Measurements from ENCODE around the gene SPTAN1.

SPTAN1 gene

GRCh38 chr9:128550226-128550625, 2.2 kb upstream of the SPTAN1 start:
- H2BK12ac ChIP-seq (ENCODE audit: low read length in 2 of 2) = peak overlapping the region in 1 of 2 experiments; percentile 13
- peak overlapping the region; percentile 90 for H3K27ac ChIP-seq (ENCODE audit: low read length, poor library complexity, severe bottlenecking)
- no peaks in the 10 kb centered on the region for H3K36me3 ChIP-seq (ENCODE audit: control insufficient read depth in 1 of 2, insufficient read depth in 2 of 2, low read depth in 1 of 2, low read length in 2 of 2)
- peak overlapping the region; percentile 14 for H2AK5ac ChIP-seq (ENCODE audit: low read length, severe bottlenecking)
- H2BK120ac ChIP-seq (ENCODE audit: low read depth, low read length) = peak overlapping the region; percentile 2
- peak overlapping the region in 1 of 2 experiments; percentile 35 for H3K4ac ChIP-seq (ENCODE audit: low read depth in 1 of 2, low read length in 2 of 2)
- H2BK5ac ChIP-seq (ENCODE audit: low read depth, low read length, poor library complexity, severe bottlenecking) = no peak overlapping the region
- peak overlapping the region in 1 of 2 experiments; percentile 69 for H3K18ac ChIP-seq (ENCODE audit: low read depth in 1 of 2, low read length in 2 of 2)
- H3K9ac ChIP-seq (ENCODE audit: low read length) = peak overlapping the region; percentile 95
- no peak overlapping the region for H3K14ac ChIP-seq (ENCODE audit: low read length in 2 of 2)
- H2BK15ac ChIP-seq (ENCODE audit: low read depth, poor library complexity, severe bottlenecking) = no peak overlapping the region
- peaks cover 5% of the 10 kb centered on the region for H3K79me1 ChIP-seq (replicated peaks; ENCODE audit: low read length, poor library complexity, severe bottlenecking)
- no peak overlapping the region for H3K23ac ChIP-seq (ENCODE audit: low read length in 2 of 2)
- DNase-seq = peak; percentile 15
- peaks cover 6% of the 10 kb centered on the region for H3K4me1 ChIP-seq (ENCODE audit: control insufficient read depth, insufficient read depth, low read depth, low read length)
- H3K9me3 ChIP-seq (ENCODE audit: control insufficient read depth, low read length) = no peaks in the 10 kb centered on the region
- WGBS = 18% methylated on average over 1 of the region's 2 CpGs
- peak overlapping the region; percentile 59 for H4K8ac ChIP-seq (ENCODE audit: low read length)
- peak overlapping the region in 1 of 2 experiments; percentile 80 for H3K4me3 ChIP-seq (ENCODE audit: insufficient read depth in 1 of 2, low read depth in 1 of 2, low read length in 2 of 2)
- no peaks in the 10 kb centered on the region for H3K27me3 ChIP-seq (ENCODE audit: control insufficient read depth in 1 of 2, insufficient read depth in 1 of 2, low read length in 2 of 2)
- H2AFZ ChIP-seq (ENCODE audit: low read depth, low read length) = no peak overlapping the region
- H4K91ac ChIP-seq (ENCODE audit: low read length) = peak overlapping the region; percentile 64
- peak overlapping the region; percentile 30 for H3K4me2 ChIP-seq (ENCODE audit: low read length, poor library complexity, severe bottlenecking)

DNA sequence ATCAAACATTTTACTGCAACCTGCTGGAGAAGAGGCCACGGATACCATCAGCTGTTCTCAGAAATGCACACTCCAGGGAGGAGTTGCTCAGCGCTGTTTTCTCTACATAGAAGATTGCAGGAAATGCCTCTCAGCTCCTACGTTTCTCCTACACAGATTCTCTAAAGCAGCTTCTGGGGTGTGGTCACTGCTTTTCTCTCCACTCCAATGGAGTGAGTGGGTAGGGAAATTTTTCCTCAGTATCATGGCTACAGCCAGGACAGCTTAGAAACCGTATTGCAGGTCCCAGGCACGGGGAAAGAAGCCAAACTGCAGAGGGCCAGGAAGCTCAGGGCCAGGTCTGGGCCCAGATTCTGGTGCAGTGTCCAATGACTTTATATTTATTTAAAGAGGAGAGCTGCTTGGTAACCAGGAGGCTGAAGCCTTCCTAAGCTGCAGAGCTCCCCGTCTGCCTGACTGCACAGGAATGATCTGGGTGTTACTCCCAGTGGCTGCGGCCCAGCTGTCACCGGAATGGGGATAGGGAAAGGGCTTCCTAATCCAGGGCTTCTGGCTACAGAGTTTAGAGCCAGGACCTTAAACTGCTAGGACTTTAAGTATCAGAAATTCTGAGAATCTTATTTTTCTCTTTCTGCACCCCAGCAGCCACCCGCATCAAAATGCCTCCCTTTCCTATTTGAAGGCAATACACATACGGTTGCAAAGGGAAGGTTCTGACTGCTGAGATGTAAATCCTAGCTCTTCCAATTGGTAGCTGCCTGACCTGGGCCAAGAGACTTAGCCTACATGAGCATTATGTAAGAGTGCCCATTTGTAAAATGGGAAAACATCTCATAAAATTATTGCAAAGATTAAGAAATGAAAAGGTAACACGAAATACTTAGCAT, 1.4 kb upstream of the SPTAN1 start:
- H3K79me1 ChIP-seq (replicated peaks; ENCODE audit: low read length, poor library complexity, severe bottlenecking) = peaks cover 5% of the 10 kb centered on the region
- H3K4me2 ChIP-seq (ENCODE audit: low read length, poor library complexity, severe bottlenecking) = peak overlapping the region; percentile 59
- H3K4me1 ChIP-seq (ENCODE audit: control insufficient read depth, insufficient read depth, low read depth, low read length) = peaks cover 9% of the 10 kb centered on the region
- H2BK12ac ChIP-seq (ENCODE audit: low read length in 2 of 2) = peak overlapping the region; percentile 63 to 71
- WGBS = 25% methylated on average over 8 of the region's 11 CpGs
- no peak overlapping the region for H2AFZ ChIP-seq (ENCODE audit: low read depth, low read length)
- no peak overlapping the region for H3K23ac ChIP-seq (ENCODE audit: low read length in 2 of 2)
- H4K8ac ChIP-seq (ENCODE audit: low read length) = peak overlapping the region; percentile 94
- H3K27me3 ChIP-seq (ENCODE audit: control insufficient read depth in 1 of 2, insufficient read depth in 1 of 2, low read length in 2 of 2) = no peaks in the 10 kb centered on the region
- peak; percentile 68 for DNase-seq
- no peak overlapping the region for H3K14ac ChIP-seq (ENCODE audit: low read length in 2 of 2)
- peak overlapping the region; percentile 89 for H4K91ac ChIP-seq (ENCODE audit: low read length)
- H3K27ac ChIP-seq (ENCODE audit: low read length, poor library complexity, severe bottlenecking) = peak overlapping the region; percentile 90
- peak overlapping the region; percentile 95 for H3K9ac ChIP-seq (ENCODE audit: low read length)
- H2BK120ac ChIP-seq (ENCODE audit: low read depth, low read length) = peak overlapping the region; percentile 76
- peak overlapping the region; percentile 47 for H2AK5ac ChIP-seq (ENCODE audit: low read length, severe bottlenecking)
- no peaks in the 10 kb centered on the region for H3K36me3 ChIP-seq (ENCODE audit: control insufficient read depth in 1 of 2, insufficient read depth in 2 of 2, low read depth in 1 of 2, low read length in 2 of 2)
- peak overlapping the region in 1 of 2 experiments; percentile 45 for H3K4ac ChIP-seq (ENCODE audit: low read depth in 1 of 2, low read length in 2 of 2)
- H2BK15ac ChIP-seq (ENCODE audit: low read depth, poor library complexity, severe bottlenecking) = peak overlapping the region; percentile 79
- peak overlapping the region; percentile 61 to 73 for H3K18ac ChIP-seq (ENCODE audit: low read depth in 1 of 2, low read length in 2 of 2)
- H3K9me3 ChIP-seq (ENCODE audit: control insufficient read depth, low read length) = no peaks in the 10 kb centered on the region
- H3K4me3 ChIP-seq (ENCODE audit: insufficient read depth in 1 of 2, low read depth in 1 of 2, low read length in 2 of 2) = peak overlapping the region in 1 of 2 experiments; percentile 80
- H2BK5ac ChIP-seq (ENCODE audit: low read depth, low read length, poor library complexity, severe bottlenecking) = peak overlapping the region; percentile 36

DNA sequence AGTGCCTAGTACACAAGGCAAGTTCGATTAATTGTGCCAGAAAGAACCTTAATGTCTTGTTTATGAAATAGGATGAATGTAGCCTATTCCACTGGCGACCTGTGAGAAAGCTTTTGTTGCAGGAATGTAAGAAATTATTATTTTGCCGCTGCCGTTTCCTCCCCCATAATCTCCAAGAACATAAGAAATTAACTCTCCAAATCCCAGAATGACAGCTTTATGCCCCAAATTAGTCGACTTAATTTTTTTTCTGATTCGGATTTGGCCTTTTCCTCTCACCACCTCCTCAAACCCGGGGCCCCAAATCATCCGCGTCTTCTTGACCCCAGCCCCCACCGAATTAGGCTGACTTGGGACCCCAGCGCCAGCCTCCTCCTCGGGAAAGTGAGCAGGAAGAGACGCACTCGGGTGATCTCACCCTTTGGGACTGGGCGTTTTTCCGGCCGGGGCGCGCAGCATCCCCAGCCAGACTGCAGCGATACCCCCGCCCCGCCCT, 682 bp upstream of the SPTAN1 start:
- no peak overlapping the region for H2BK12ac ChIP-seq (ENCODE audit: low read length in 2 of 2)
- H2BK15ac ChIP-seq (ENCODE audit: low read depth, poor library complexity, severe bottlenecking) = no peak overlapping the region
- peak overlapping the region; percentile 97 for H3K4me2 ChIP-seq (ENCODE audit: low read length, poor library complexity, severe bottlenecking)
- H3K4me1 ChIP-seq (ENCODE audit: control insufficient read depth, insufficient read depth, low read depth, low read length) = peaks cover 9% of the 10 kb centered on the region
- no peak overlapping the region for H2BK5ac ChIP-seq (ENCODE audit: low read depth, low read length, poor library complexity, severe bottlenecking)
- WGBS = 4% methylated on average over 21 of the region's 22 CpGs
- H3K9me3 ChIP-seq (ENCODE audit: control insufficient read depth, low read length) = no peaks in the 10 kb centered on the region
- peak overlapping the region; percentile 69 to 86 for H3K18ac ChIP-seq (ENCODE audit: low read depth in 1 of 2, low read length in 2 of 2)
- no peak overlapping the region for H2AFZ ChIP-seq (ENCODE audit: low read depth, low read length)
- no peak for DNase-seq
- peak overlapping the region; percentile 87 for H4K8ac ChIP-seq (ENCODE audit: low read length)
- H2BK120ac ChIP-seq (ENCODE audit: low read depth, low read length) = peak overlapping the region; percentile 54
- peak overlapping the region; percentile 80 to 97 for H3K4me3 ChIP-seq (ENCODE audit: insufficient read depth in 1 of 2, low read depth in 1 of 2, low read length in 2 of 2)
- H3K23ac ChIP-seq (ENCODE audit: low read length in 2 of 2) = no peak overlapping the region
- peaks cover 0 to 3% of the 10 kb centered on the region in 2 experiments for H3K36me3 ChIP-seq (ENCODE audit: control insufficient read depth in 1 of 2, insufficient read depth in 2 of 2, low read depth in 1 of 2, low read length in 2 of 2)
- H3K14ac ChIP-seq (ENCODE audit: low read length in 2 of 2) = no peak overlapping the region
- H4K91ac ChIP-seq (ENCODE audit: low read length) = peak overlapping the region; percentile 82
- H3K27me3 ChIP-seq (ENCODE audit: control insufficient read depth in 1 of 2, insufficient read depth in 1 of 2, low read length in 2 of 2) = no peaks in the 10 kb centered on the region
- peak overlapping the region in 1 of 2 experiments; percentile 54 for H3K4ac ChIP-seq (ENCODE audit: low read depth in 1 of 2, low read length in 2 of 2)
- peak overlapping the region; percentile 16 for H2AK5ac ChIP-seq (ENCODE audit: low read length, severe bottlenecking)
- peaks cover 5% of the 10 kb centered on the region for H3K79me1 ChIP-seq (replicated peaks; ENCODE audit: low read length, poor library complexity, severe bottlenecking)
- peak overlapping the region; percentile 90 for H3K27ac ChIP-seq (ENCODE audit: low read length, poor library complexity, severe bottlenecking)
- peak overlapping the region; percentile 95 for H3K9ac ChIP-seq (ENCODE audit: low read length)

Measured in mesenchymal stem cell (in vitro differentiated cells and primary cell).